ENCODE results near the gene FKRP. TPM values are rescaled to one million over a fixed set of nuclear protein-coding genes. Genes with fewer than 3 reads are reported as not detected.

Gene FKRP
- total and polyA plus RNA-seq, 7 experiments from 2014 or later, result 1.8 to 29.8 (median 19.6) TPM

DNA sequence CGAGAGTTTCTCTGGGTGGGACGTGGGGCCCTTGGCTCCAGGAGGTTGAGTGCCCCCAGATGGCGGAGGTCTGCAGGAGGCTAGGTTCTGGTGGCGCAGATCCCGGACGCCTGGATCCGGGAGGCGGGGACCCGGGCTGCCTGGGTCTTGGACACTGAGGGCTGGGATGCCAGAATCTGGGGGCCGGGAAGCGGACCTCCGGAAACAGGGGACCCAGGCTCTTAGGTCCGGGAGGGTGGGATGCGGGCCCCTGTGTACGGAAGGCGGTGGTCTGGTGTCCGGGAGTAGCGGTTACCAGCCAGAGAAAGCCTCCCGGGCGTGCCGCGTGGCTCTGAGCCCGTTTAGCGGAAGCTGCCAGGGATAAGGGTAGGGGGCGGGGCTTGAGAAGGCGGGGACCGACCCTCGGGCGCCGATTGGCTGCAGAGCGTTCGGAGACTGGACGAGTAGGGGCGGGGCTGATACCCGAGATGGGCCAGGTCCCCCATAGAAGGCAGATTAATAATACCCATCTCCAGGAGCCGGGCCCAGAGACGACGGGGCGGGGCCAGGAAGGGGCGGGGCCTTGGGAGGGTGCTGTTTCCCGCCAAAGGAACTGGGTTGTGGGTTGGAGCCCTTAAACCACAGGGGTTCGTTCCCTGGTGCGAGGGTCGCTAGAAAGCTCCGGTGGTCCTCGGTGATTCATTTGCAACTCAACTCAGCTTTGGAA is 42.6 kb downstream of the FKRP start, which contains the start of gene SLC1A5:
Gene SLC1A5 (minus strand): TSS at position 333 of the 706 bp plus-strand sequence. CDS start 629 bp downstream, outside the sequence.
- Mint-ChIP-seq H3K4me3 (peak within 1 kb of the TSS; percentile 85 to 91 (median 89)), H3K27ac (peak within 1 kb of the TSS; percentile 25 to 92 (median 86)), H3K4me1 (peaks cover 19 to 72% (median 60%) of the 10 kb centered on the region in 7 donors), H3K9me3 (no peaks in the 10 kb centered on the region), H3K27me3 (peaks cover 0 to 3% (median 0%) of the 10 kb centered on the region in 5 donors), H3K36me3 (peaks cover 0 to 32% (median 0%) of the 10 kb centered on the region in 5 donors)
- H3K4me1 ChIP-seq (ENCODE audit: control insufficient read depth in 2 of 2, insufficient read depth in 2 of 2, low read length in 2 of 2), result peaks cover 31 to 44% of the 10 kb centered on the region in 2 donors
- CTCF ChIA-PET, result interaction anchor here (0.5 to 2.2 kb wide), 5 partner anchors 8 to 336 kb away, joined by 3 to 7 read pairs (median 4); no protein-coding TSS in a partner anchor
- DNase-seq, result peak; percentile 77 to 98 (median 84)
- no peaks in the 10 kb centered on the region for H3K9me3 ChIP-seq (ENCODE audit: control insufficient read depth in 2 of 3, low read length in 3 of 3)
- ATAC-seq, result peak; percentile 93
- no peaks in the 10 kb centered on the region for H3K27me3 ChIP-seq (ENCODE audit: control insufficient read depth in 2 of 2, insufficient read depth in 2 of 2, low read length in 2 of 2)
- intact Hi-C loops (cut with micrococcal nuclease), result loop anchor here (1.0 to 10.0 kb wide), 7 partner anchors 33 to 486 kb away; partner anchors contain the start of genes ZC3H4 (in 2 of the 2), AP2S1 (in 1 of the 2), FKRP (in 1 of the 2) and INAFM1 (in 1 of the 2)
- H3K4me3 ChIP-seq (ENCODE audit: low read length), result peak within 1 kb of the TSS; percentile 77
- no peaks in the 10 kb centered on the region for H3K36me3 ChIP-seq (ENCODE audit: control insufficient read depth in 2 of 3, insufficient read depth in 3 of 3, low read length in 3 of 3)
- POLR2A ChIA-PET, result interaction anchor here (1.0 to 3.4 kb wide), 5 partner anchors 30 to 43 kb away, joined by 3 to 14 read pairs (median 3); no protein-coding TSS in a partner anchor
- peak within 1 kb of the TSS; percentile 62 for H3K27ac ChIP-seq (ENCODE audit: low read depth, low read length)

DNA sequence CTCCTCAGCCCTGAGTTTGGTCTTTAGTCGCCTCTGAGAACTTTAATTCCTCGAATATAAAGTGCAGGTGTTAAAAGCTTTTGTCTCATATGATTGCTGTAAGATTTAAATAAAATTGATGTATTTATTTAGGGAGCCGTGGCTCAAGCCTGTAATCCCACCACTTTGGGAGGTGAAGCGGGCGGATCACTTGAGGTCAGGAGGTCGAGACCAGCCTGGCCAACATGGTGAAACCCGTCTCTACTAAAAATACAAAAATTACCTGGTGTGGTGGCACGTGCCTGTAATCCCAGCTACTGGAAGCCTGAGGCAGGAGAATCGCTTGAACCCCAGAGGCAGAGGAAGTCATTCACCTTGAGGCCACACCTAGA is 43.1 kb downstream of the FKRP start:
- Histone ChIP-seq H3K27me3 (ENCODE audit: control insufficient read depth in 2 of 2, insufficient read depth in 2 of 2, low read length in 2 of 2) (no peaks in the 10 kb centered on the region), H3K9me3 (ENCODE audit: control insufficient read depth in 2 of 3, low read length in 3 of 3) (no peaks in the 10 kb centered on the region), H3K4me3 (ENCODE audit: low read length) (peak overlapping the region; percentile 77), H3K4me1 (ENCODE audit: control insufficient read depth in 2 of 2, insufficient read depth in 2 of 2, low read length in 2 of 2) (peaks cover 30 to 42% of the 10 kb centered on the region in 2 donors), H3K27ac (ENCODE audit: low read depth, low read length) (peak overlapping the region; percentile 62), H3K36me3 (ENCODE audit: control insufficient read depth in 2 of 3, insufficient read depth in 3 of 3, low read length in 3 of 3) (no peaks in the 10 kb centered on the region)
- Mint-ChIP-seq H3K4me1 (peaks cover 19 to 67% (median 54%) of the 10 kb centered on the region in 7 donors), H3K4me3 (peak overlapping the region; percentile 85 to 91 (median 89)), H3K27me3 (peaks cover 0 to 8% (median 0%) of the 10 kb centered on the region in 5 donors), H3K27ac (peak overlapping the region in 8 of 9 donors; percentile 25 to 88 (median 78)), H3K9me3 (no peaks in the 10 kb centered on the region), H3K36me3 (peaks cover 0 to 27% (median 0%) of the 10 kb centered on the region in 5 donors)
- CTCF ChIA-PET, result interaction anchor here (0.5 to 2.2 kb wide), 4 partner anchors 33 to 335 kb away, joined by 3 to 7 read pairs (median 5); no protein-coding TSS in a partner anchor
- DNase-seq (no peak), ATAC-seq (no peak)
- POLR2A ChIA-PET, result interaction anchor here (1.1 to 3.4 kb wide), 3 partner anchors 32 to 44 kb away, joined by 3 to 14 read pairs (median 3); no protein-coding TSS in a partner anchor
- intact Hi-C loops (cut with micrococcal nuclease), result loop anchor here (1.0 to 10.0 kb wide), 7 partner anchors 32 to 486 kb away; partner anchors contain the start of genes ZC3H4 (in 2 of the 2), AP2S1 (in 1 of the 2), FKRP (in 1 of the 2) and INAFM1 (in 1 of the 2)

- Histone ChIP-seq H3K36me3 (ENCODE audit: control insufficient read depth in 2 of 3, insufficient read depth in 3 of 3, low read length in 3 of 3) (no peaks in the 10 kb centered on the region), H3K9me3 (ENCODE audit: control insufficient read depth in 2 of 3, low read length in 3 of 3) (no peaks in the 10 kb centered on the region), H3K4me3 (ENCODE audit: low read length) (no peak overlapping the region), H3K27me3 (ENCODE audit: control insufficient read depth in 2 of 2, insufficient read depth in 2 of 2, low read length in 2 of 2) (no peaks in the 10 kb centered on the region), H3K27ac (ENCODE audit: low read depth, low read length) (no peak overlapping the region), H3K4me1 (ENCODE audit: control insufficient read depth in 2 of 2, insufficient read depth in 2 of 2, low read length in 2 of 2) (peaks cover 25 to 38% of the 10 kb centered on the region in 2 donors)
- H3K4me3 Mint-ChIP-seq, result peak overlapping the region in 9 of 10 donors; percentile 10 to 91 (median 87)
- ChIA-PET POLR2A (interaction anchor here (1.1 to 3.4 kb wide), 3 partner anchors 32 to 72 kb away, joined by 3 to 14 read pairs (median 3); partner anchors contain the start of gene ARHGAP35), CTCF (interaction anchor here (0.6 to 2.2 kb wide), 4 partner anchors 23 to 335 kb away, joined by 3 to 7 read pairs (median 5); no protein-coding TSS in a partner anchor)
- ATAC-seq (no peak), DNase-seq (no peak)
- peak overlapping the region in 4 of 9 donors; percentile 25 to 56 (median 42) for H3K27ac Mint-ChIP-seq
- H3K36me3 Mint-ChIP-seq, result peaks cover 0 to 23% (median 0%) of the 10 kb centered on the region in 5 donors
- peaks cover 19 to 63% (median 50%) of the 10 kb centered on the region in 7 donors for H3K4me1 Mint-ChIP-seq
- no peaks in the 10 kb centered on the region for H3K9me3 Mint-ChIP-seq
- intact Hi-C loops (cut with micrococcal nuclease), result loop anchor here (2.0 to 10.0 kb wide), 5 partner anchors 42 to 485 kb away; partner anchors contain the start of genes ZC3H4 (in 2 of the 2), AP2S1 (in 1 of the 2), FKRP (in 1 of the 2) and INAFM1 (in 1 of the 2)
- peaks cover 0 to 8% (median 0%) of the 10 kb centered on the region in 5 donors for H3K27me3 Mint-ChIP-seq
Observed at GRCh38 chr19:46789371-46789770, 43.5 kb downstream of the FKRP start.

- ChIA-PET CTCF (interaction anchor here (0.7 kb wide), 1 partner anchor 234 kb away, joined by 5 read pairs; no protein-coding TSS in a partner anchor), POLR2A (interaction anchor here (2.3 kb wide), 1 partner anchor 30 kb away, joined by 7 read pairs; no protein-coding TSS in a partner anchor)
- peaks cover 5 to 37% (median 24%) of the 10 kb centered on the region in 7 donors for H3K4me1 Mint-ChIP-seq
- H3K4me3 Mint-ChIP-seq, result peak overlapping the region; percentile 20 to 73 (median 49)
- ATAC-seq (peak; percentile 36), DNase-seq (peak in 8 of 9 donors; percentile 32 to 74 (median 66))
- intact Hi-C loops (cut with micrococcal nuclease), result loop anchor here in 1 of 2 donors (1.0 kb wide), 1 partner anchor 29 kb away; no protein-coding TSS in a partner anchor
- peaks cover 0 to 10% (median 0%) of the 10 kb centered on the region in 5 donors for H3K27me3 Mint-ChIP-seq
- Histone ChIP-seq H3K9me3 (ENCODE audit: control insufficient read depth in 2 of 3, low read length in 3 of 3) (no peaks in the 10 kb centered on the region), H3K27ac (ENCODE audit: low read depth, low read length) (no peak overlapping the region), H3K27me3 (ENCODE audit: control insufficient read depth in 2 of 2, insufficient read depth in 2 of 2, low read length in 2 of 2) (no peaks in the 10 kb centered on the region), H3K4me1 (ENCODE audit: control insufficient read depth in 2 of 2, insufficient read depth in 2 of 2, low read length in 2 of 2) (peaks cover 15% of the 10 kb centered on the region in 2 donors), H3K4me3 (ENCODE audit: low read length) (no peak overlapping the region), H3K36me3 (ENCODE audit: control insufficient read depth in 2 of 3, insufficient read depth in 3 of 3, low read length in 3 of 3) (no peaks in the 10 kb centered on the region)
- H3K9me3 Mint-ChIP-seq, result no peaks in the 10 kb centered on the region
- H3K36me3 Mint-ChIP-seq, result peaks cover 0 to 5% (median 0%) of the 10 kb centered on the region in 5 donors
- peak overlapping the region; percentile 12 to 88 (median 73) for H3K27ac Mint-ChIP-seq
Observed at GRCh38 chr19:46791944-46792343, 46.1 kb downstream of the FKRP start.

- Mint-ChIP-seq H3K27me3 (peaks cover 0 to 12% (median 0%) of the 10 kb centered on the region in 5 donors), H3K27ac (no peak overlapping the region), H3K4me3 (no peak overlapping the region), H3K4me1 (peaks cover 0 to 1% (median 0%) of the 10 kb centered on the region in 7 donors), H3K9me3 (no peaks in the 10 kb centered on the region), H3K36me3 (no peaks in the 10 kb centered on the region)
- no peak for ATAC-seq
- H3K9me3 ChIP-seq (ENCODE audit: control insufficient read depth in 2 of 3, low read length in 3 of 3), result no peaks in the 10 kb centered on the region
- POLR2A ChIA-PET, result interaction anchor here (0.5 kb wide), 1 partner anchor 611 kb away, joined by 3 read pairs; no protein-coding TSS in a partner anchor
- no peaks in the 10 kb centered on the region for H3K4me1 ChIP-seq (ENCODE audit: control insufficient read depth in 2 of 2, insufficient read depth in 2 of 2, low read length in 2 of 2)
- DNase-seq, result no peak
- no peak overlapping the region for H3K4me3 ChIP-seq (ENCODE audit: low read length)
- H3K27me3 ChIP-seq (ENCODE audit: control insufficient read depth in 2 of 2, insufficient read depth in 2 of 2, low read length in 2 of 2), result no peaks in the 10 kb centered on the region
- H3K36me3 ChIP-seq (ENCODE audit: control insufficient read depth in 2 of 3, insufficient read depth in 3 of 3, low read length in 3 of 3), result no peaks in the 10 kb centered on the region
- CTCF ChIA-PET, result no interaction called here
- H3K27ac ChIP-seq (ENCODE audit: low read depth, low read length), result no peak overlapping the region
- intact Hi-C loops (cut with micrococcal nuclease), result no loop called here
Observed at GRCh38 chr19:46797881-46798280, 52.0 kb downstream of the FKRP start.

- Histone ChIP-seq H3K4me3 (ENCODE audit: low read length) (no peak overlapping the region), H3K27ac (ENCODE audit: low read depth, low read length) (no peak overlapping the region), H3K9me3 (ENCODE audit: control insufficient read depth in 2 of 3, low read length in 3 of 3) (no peaks in the 10 kb centered on the region), H3K36me3 (ENCODE audit: control insufficient read depth in 2 of 3, insufficient read depth in 3 of 3, low read length in 3 of 3) (no peaks in the 10 kb centered on the region), H3K27me3 (ENCODE audit: control insufficient read depth in 2 of 2, insufficient read depth in 2 of 2, low read length in 2 of 2) (no peaks in the 10 kb centered on the region), H3K4me1 (ENCODE audit: control insufficient read depth in 2 of 2, insufficient read depth in 2 of 2, low read length in 2 of 2) (no peaks in the 10 kb centered on the region)
- no peak for DNase-seq
- peak overlapping the region in 1 of 9 donors; percentile 41 for H3K27ac Mint-ChIP-seq
- H3K4me3 Mint-ChIP-seq, result no peak overlapping the region
- no peaks in the 10 kb centered on the region for H3K9me3 Mint-ChIP-seq
- H3K36me3 Mint-ChIP-seq, result no peaks in the 10 kb centered on the region
- H3K4me1 Mint-ChIP-seq, result peaks cover 0 to 1% (median 0%) of the 10 kb centered on the region in 7 donors
- intact Hi-C loops (cut with micrococcal nuclease), result no loop called here
- POLR2A ChIA-PET, result no interaction called here
- H3K27me3 Mint-ChIP-seq, result peaks cover 0 to 8% (median 0%) of the 10 kb centered on the region in 5 donors
- no peak for ATAC-seq
- CTCF ChIA-PET, result interaction anchor here (0.6 kb wide), 1 partner anchor 957 kb away, joined by 3 read pairs; no protein-coding TSS in a partner anchor
Observed at GRCh38 chr19:46798713-46799112, 52.9 kb downstream of the FKRP start.
